T-cell (primary cell): ENCODE results near the gene PEAR1. TPM values are rescaled to one million over a fixed set of nuclear protein-coding genes. Genes with fewer than 3 reads are reported as not detected.

Source experiments
- ATAC-seq, 4 experiments: fragments of 200-7000 bp in 3 of 4; fragments of 150-1000 bp in 1 of 4; cut with Tn5 transposase; replicated peaks in 1 of 4; 1 replicate in 3 of 4; 2 replicates in 1 of 4; pipeline ENCODE4 v1.10.0; 2021; ENCODE audit warnings: moderate library complexity in 3 of 4, mild to moderate bottlenecking in 2 of 4, moderate number of reproducible peaks in 1 of 4
- CTCF ChIA-PET, 2 donors: fragments of 300-600 bp; sonication (Branson Sonifier 250); formaldehyde crosslinking; loops; one replicate each; lab custom pipeline; 2022; ENCODE audit warnings: antibody characterized with exemption in 2 of 2; lab: Charles Lee
- POLR2A ChIA-PET, 2 donors: fragments of 300-600 bp; sonication (Branson Sonifier 250); formaldehyde crosslinking; loops; one replicate each; lab custom pipeline; 2022; ENCODE audit warnings: antibody characterized with exemption in 2 of 2; lab: Charles Lee
- DNase-seq, 35 experiments: peaks; one replicate each; pipeline versions ENCODE4 v3.0.0 to v3.0.0-alpha.2; 2013 to 2023
- H3K27ac ChIP-seq: one replicate; pipeline ENCODE4 v1.5.1; 2013; ENCODE audit warnings: low read length
- H3K27me3 ChIP-seq, 2 experiments: replicated peaks in 1 of 2; 1 replicate in 1 of 2; 2 replicates in 1 of 2; pipeline versions ENCODE4 v1.6.1 to v1.7.0; 2013; ENCODE audit warnings: low read length in 1 of 2, mixed read lengths in 1 of 2; ENCODE audit not compliant: control insufficient read depth in 2 of 2, insufficient read depth in 2 of 2; ENCODE audit errors: extremely low read depth in 1 of 2
- H3K36me3 ChIP-seq, 2 donors: 1 replicate in 1 of 2; 2 replicates in 1 of 2; pipeline versions ENCODE4 v1.6.1 to v1.7.0; 2013; ENCODE audit warnings: low read length in 1 of 2; ENCODE audit not compliant: control insufficient read depth in 2 of 2, insufficient read depth in 1 of 2; ENCODE audit errors: extremely low read depth in 1 of 2
- H3K4me1 ChIP-seq, 2 experiments: 1 replicate in 1 of 2; 2 replicates in 1 of 2; pipeline versions ENCODE4 v1.6.1 to v1.7.0; 2013; ENCODE audit warnings: low read length in 2 of 2, mixed read lengths in 1 of 2; ENCODE audit not compliant: insufficient read depth in 2 of 2, control insufficient read depth in 1 of 2; ENCODE audit errors: extremely low read depth in 1 of 2
- H3K4me3 ChIP-seq, 2 donors: 1 replicate in 1 of 2; 2 replicates in 1 of 2; pipeline versions ENCODE4 v1.5.1 to v1.7.0; 2013; ENCODE audit warnings: mild to moderate bottlenecking in 2 of 2, low read length in 1 of 2, moderate library complexity in 1 of 2; ENCODE audit not compliant: control insufficient read depth in 1 of 2; ENCODE audit errors: extremely low read depth in 1 of 2
- H3K9me3 ChIP-seq: 2 replicates; pipeline ENCODE4 v1.7.0; 2013
- H3K27ac Mint-ChIP-seq, 2 donors: one replicate each; pipeline ENCODE4 v1.8.0; 2020 to 2021; ENCODE audit warnings: mild to moderate bottlenecking in 2 of 2, mixed read lengths in 2 of 2
- H3K27me3 Mint-ChIP-seq, 2 donors: one replicate each; pipeline ENCODE4 v1.8.0; 2021 to 2022; ENCODE audit warnings: mixed read lengths in 2 of 2
- H3K36me3 Mint-ChIP-seq: one replicate; pipeline ENCODE4 v1.8.0; 2021; ENCODE audit warnings: mixed read lengths
- H3K4me1 Mint-ChIP-seq, 3 donors: one replicate each; pipeline ENCODE4 v1.8.0; 2020 to 2022; ENCODE audit warnings: mixed read lengths in 3 of 3, mild to moderate bottlenecking in 1 of 3
- H3K4me3 Mint-ChIP-seq, 3 donors: one replicate each; pipeline ENCODE4 v1.8.0; 2020 to 2022; ENCODE audit warnings: mild to moderate bottlenecking in 3 of 3, mixed read lengths in 3 of 3, moderate library complexity in 3 of 3
- H3K9me3 Mint-ChIP-seq, 3 donors: one replicate each; pipeline ENCODE4 v1.8.0; 2020 to 2022; ENCODE audit warnings: mixed read lengths in 3 of 3
- WGBS: methylation state at CpG from one replicate; pipeline ENCODE4 v1.1.5; 2013; ENCODE audit warnings: missing lambda C conversion rate; ENCODE audit not compliant: insufficient coverage; 5-methylcytosine and 5-hydroxymethylcytosine counted together
- total RNA-seq, 35 experiments: library from RNA in 6 of 35; stranded (reverse) in 6 of 35; fragments of 120-200 nt in 1 of 35; gene quantifications; one replicate each; pipeline versions ENCODE4 v1.2.1 to v1.2.4 and lab custom pipeline; 2013 to 2026

PEAR1 gene
- total RNA-seq, 5 donors from 2014 or later (not counting 1 experiment from before 2014, with no cell fraction given): 0.09 to 0.67 (median 0.28) TPM

GRCh38 chr1:156921053-156921529 is 27.6 kb downstream of the PEAR1 start:
- no peak for ATAC-seq
- ChIA-PET POLR2A (interaction anchor here in 1 of 2 donors (0.6 to 0.7 kb wide), 2 partner anchors 32 to 374 kb away, joined by 4 to 5 read pairs; no protein-coding TSS in a partner anchor), CTCF (interaction anchor here in 1 of 2 donors (0.6 kb wide), 1 partner anchor 82 kb away, joined by 3 read pairs; no protein-coding TSS in a partner anchor)
- Histone ChIP-seq H3K4me1 (peaks cover 0 to 21% of the 10 kb centered on the region in 2 experiments), H3K9me3 (no peaks in the 10 kb centered on the region), H3K4me3 (no peak overlapping the region), H3K36me3 (no peaks in the 10 kb centered on the region), H3K27me3 (peaks cover 17 to 74% of the 10 kb centered on the region in 2 experiments), H3K27ac (no peak overlapping the region)
- Mint-ChIP-seq H3K9me3 (no peaks in the 10 kb centered on the region), H3K27ac (peak overlapping the region in 1 of 2 donors; percentile 2), H3K36me3 (no peaks in the 10 kb centered on the region), H3K27me3 (peaks cover 65 to 86% of the 10 kb centered on the region in 2 donors), H3K4me3 (peak overlapping the region in 1 of 3 donors; percentile 26), H3K4me1 (peaks cover 16 to 17% (median 16%) of the 10 kb centered on the region in 3 donors)
- DNase-seq: no peak
- WGBS: no CpG with 5 or more reads among the region's 7 CpGs

GRCh38 chr1:156922986-156923669 is 29.6 kb downstream of the PEAR1 start:
- ATAC-seq: no peak
- H3K9me3 ChIP-seq: no peaks in the 10 kb centered on the region
- no peak overlapping the region for H3K4me3 ChIP-seq
- H3K4me3 Mint-ChIP-seq: peak overlapping the region in 2 of 3 donors; percentile 17 to 69
- H3K27me3 ChIP-seq: peaks cover 21 to 85% of the 10 kb centered on the region in 2 experiments
- ChIA-PET CTCF (no interaction called here), POLR2A (no interaction called here)
- no peaks in the 10 kb centered on the region for H3K36me3 Mint-ChIP-seq
- no peak for DNase-seq
- H3K36me3 ChIP-seq: no peaks in the 10 kb centered on the region
- peaks cover 25 to 28% (median 25%) of the 10 kb centered on the region in 3 donors for H3K4me1 Mint-ChIP-seq
- H3K27ac Mint-ChIP-seq: peak overlapping the region in 1 of 2 donors; percentile 36
- H3K27me3 Mint-ChIP-seq: peaks cover 63 to 89% of the 10 kb centered on the region in 2 donors
- H3K4me1 ChIP-seq: peaks cover 0 to 33% of the 10 kb centered on the region in 2 experiments
- WGBS: 14% methylated on average over 9 of the region's 11 CpGs
- H3K27ac ChIP-seq: no peak overlapping the region
- no peaks in the 10 kb centered on the region for H3K9me3 Mint-ChIP-seq

GRCh38 chr1:156923670-156924477 is 30.4 kb downstream of the PEAR1 start:
- H3K36me3 ChIP-seq: no peaks in the 10 kb centered on the region
- no peaks in the 10 kb centered on the region for H3K9me3 ChIP-seq
- Mint-ChIP-seq H3K27me3 (peaks cover 66 to 89% of the 10 kb centered on the region in 2 donors), H3K9me3 (no peaks in the 10 kb centered on the region), H3K36me3 (no peaks in the 10 kb centered on the region), H3K4me3 (peak overlapping the region in 1 of 3 donors; percentile 69), H3K27ac (no peak overlapping the region), H3K4me1 (peaks cover 27 to 30% (median 30%) of the 10 kb centered on the region in 3 donors)
- POLR2A ChIA-PET: no interaction called here
- no peak overlapping the region for H3K4me3 ChIP-seq
- WGBS: 5% methylated on average over 34 of the region's 64 CpGs
- ATAC-seq (no peak), DNase-seq (no peak)
- H3K4me1 ChIP-seq: peaks cover 0 to 33% of the 10 kb centered on the region in 2 experiments
- peaks cover 21 to 93% of the 10 kb centered on the region in 2 experiments for H3K27me3 ChIP-seq
- no peak overlapping the region for H3K27ac ChIP-seq
- CTCF ChIA-PET: no interaction called here

- Mint-ChIP-seq H3K27me3 (peaks cover 67 to 91% of the 10 kb centered on the region in 2 donors), H3K4me1 (peaks cover 27 to 30% (median 30%) of the 10 kb centered on the region in 3 donors), H3K27ac (no peak overlapping the region), H3K4me3 (peak overlapping the region in 1 of 3 donors; percentile 69), H3K36me3 (no peaks in the 10 kb centered on the region), H3K9me3 (no peaks in the 10 kb centered on the region)
- peaks cover 21 to 95% of the 10 kb centered on the region in 2 experiments for H3K27me3 ChIP-seq
- POLR2A ChIA-PET: no interaction called here
- no peak overlapping the region for H3K27ac ChIP-seq
- no peak overlapping the region for H3K4me3 ChIP-seq
- no peaks in the 10 kb centered on the region for H3K9me3 ChIP-seq
- H3K36me3 ChIP-seq: no peaks in the 10 kb centered on the region
- ATAC-seq (no peak), DNase-seq (no peak)
- CTCF ChIA-PET: no interaction called here
- peaks cover 0 to 33% of the 10 kb centered on the region in 2 experiments for H3K4me1 ChIP-seq
- 51% methylated on average over 16 of the region's 22 CpGs for WGBS
Observed at GRCh38 chr1:156924478-156925153, 31.1 kb downstream of the PEAR1 start.

- H3K27me3 ChIP-seq: peaks cover 21 to 93% of the 10 kb centered on the region in 2 experiments
- Mint-ChIP-seq H3K4me1 (peaks cover 25 to 30% (median 28%) of the 10 kb centered on the region in 3 donors), H3K4me3 (no peak overlapping the region), H3K27me3 (peaks cover 71 to 92% of the 10 kb centered on the region in 2 donors), H3K27ac (no peak overlapping the region), H3K9me3 (no peaks in the 10 kb centered on the region), H3K36me3 (no peaks in the 10 kb centered on the region)
- H3K4me1 ChIP-seq: peaks cover 0 to 30% of the 10 kb centered on the region in 2 experiments
- no peaks in the 10 kb centered on the region for H3K36me3 ChIP-seq
- CTCF ChIA-PET: no interaction called here
- H3K4me3 ChIP-seq: no peak overlapping the region
- POLR2A ChIA-PET: no interaction called here
- no peak for DNase-seq
- WGBS: 70% methylated on average over 2 of the region's 5 CpGs
- no peak for ATAC-seq
- H3K9me3 ChIP-seq: no peaks in the 10 kb centered on the region
- no peak overlapping the region for H3K27ac ChIP-seq
Observed at GRCh38 chr1:156925154-156926010, 31.9 kb downstream of the PEAR1 start.
